NCI-H1105 treated with DMSO at 0.1 percent for 48 hours (cell line): ENCODE measurements around the gene NEO1.
"Not testable (repeated sequence)": the region's sequence is repeated elsewhere in the genome, so short reads cannot be mapped to it uniquely, and the experiment has no call there.

Source experiments
- DNase-seq: peaks from one replicate; lab custom pipeline; 2025; lab: John Stamatoyannopoulos, UW

The NEO1 gene

DNA sequence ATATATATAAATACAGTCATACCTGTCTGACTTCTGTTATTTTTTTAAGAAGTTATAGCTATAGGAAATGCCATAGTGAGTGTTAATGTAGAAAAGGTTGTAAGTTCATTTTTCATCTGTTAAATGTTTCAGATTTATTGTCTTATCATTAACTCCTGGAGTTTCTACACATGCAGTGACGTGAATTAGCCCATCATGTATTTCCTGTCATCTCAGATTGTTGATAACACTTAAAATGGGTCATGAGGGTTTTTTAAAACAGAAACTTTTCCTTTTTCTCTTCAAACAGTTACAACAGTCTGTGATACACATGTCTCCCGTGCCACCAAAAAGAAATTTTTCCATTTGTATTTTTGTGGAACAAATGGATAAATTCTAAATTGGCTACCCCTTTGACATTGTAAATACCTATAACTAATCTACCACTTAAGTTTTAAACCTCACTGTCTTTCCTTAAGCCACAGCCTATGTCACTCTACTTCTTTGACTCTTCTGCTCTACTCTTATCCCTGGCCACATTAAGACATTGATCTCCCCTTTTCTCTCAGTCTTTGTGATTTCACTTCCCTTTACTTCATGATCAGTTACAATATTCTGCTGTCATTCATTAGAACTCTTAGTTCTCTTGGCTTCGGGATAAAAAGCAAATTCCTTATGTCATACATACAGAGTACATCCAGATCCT lies 89.1 kb downstream of the NEO1 start:
- no peak for DNase-seq

DNA sequence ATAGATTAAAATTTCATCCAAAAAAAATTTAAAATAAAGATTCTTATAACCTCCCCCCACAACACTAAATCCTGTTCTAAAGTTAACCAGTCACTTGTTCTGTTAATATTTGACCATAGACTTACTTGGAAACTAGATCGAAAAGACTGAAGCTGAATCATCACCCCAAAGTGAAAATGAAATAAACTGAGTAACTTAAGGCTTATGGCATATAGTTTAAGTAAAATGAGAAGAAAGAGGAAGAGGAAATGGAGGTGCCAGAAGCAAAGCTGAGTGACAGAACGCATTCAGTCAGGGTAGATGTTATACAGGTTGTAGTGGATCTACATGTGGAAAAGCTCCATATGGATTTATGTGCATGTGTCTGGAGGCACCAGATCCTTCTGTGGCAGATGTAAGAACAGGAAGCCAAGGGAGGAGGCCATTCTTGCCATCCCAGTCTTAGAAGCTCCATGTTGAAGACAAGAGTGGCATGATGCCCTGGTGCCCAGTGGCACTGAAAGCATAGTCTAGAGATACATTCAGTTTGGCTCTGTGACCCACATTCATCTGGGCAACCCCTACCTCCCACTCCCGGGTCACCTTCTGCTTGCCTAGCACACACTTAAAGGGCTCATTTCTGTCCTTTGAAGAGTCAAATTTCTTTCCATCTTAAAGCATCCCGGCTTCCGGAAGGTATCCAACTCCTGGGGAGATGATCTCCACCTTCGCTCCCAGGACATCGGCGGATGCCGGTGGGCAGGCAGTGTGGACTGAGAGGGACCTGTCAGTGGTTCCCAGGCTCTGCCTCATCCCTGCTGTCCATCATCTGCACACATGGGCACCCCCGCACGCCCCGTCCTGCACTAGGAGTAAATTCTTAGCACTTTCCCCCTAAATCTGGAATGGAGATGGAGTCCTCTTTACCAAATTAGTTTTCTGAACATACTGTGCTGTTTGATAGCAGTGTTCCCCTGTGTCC lies 90.8 kb downstream of the NEO1 start:
- DNase-seq: no peak

DNA sequence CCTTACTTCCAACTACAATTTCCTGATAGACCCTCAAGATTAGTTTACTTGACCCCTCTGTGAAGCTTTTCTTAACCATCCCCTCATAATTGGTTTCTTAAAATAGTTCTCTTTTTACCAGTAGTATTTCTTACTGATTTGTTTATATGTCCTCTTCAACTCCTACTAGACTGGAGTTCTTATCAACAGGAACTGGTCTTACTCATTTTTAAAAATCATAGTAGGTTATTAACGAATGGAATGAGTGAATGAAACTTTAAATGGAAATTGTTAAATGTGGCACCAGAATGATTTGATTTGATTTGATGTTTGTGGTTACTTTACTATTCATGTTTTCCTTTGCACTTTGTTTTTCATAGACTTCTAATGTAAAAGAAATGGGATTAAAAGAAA lies 91.5 kb downstream of the NEO1 start:
- no peak for DNase-seq

DNA sequence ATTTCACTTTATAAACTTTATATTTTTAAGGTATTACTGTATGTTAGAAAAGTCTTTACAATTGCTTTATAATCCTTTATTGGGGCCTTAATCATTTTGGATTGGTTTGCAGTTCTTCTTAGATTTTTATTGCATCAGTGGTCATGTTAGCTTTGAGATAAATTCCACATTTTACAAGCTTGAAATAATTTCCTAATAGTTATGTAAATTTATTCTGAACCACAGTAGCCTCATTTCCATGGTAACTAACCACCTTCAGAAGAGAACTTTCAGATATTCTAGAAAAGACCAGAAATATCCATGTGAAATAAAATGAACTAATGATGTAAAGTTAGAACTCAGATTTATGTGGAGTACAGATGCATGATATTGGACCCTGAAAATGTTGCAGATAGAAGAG lies 94.2 kb downstream of the NEO1 start:
- no peak for DNase-seq

GRCh38 chr15:73150831-73151230 lies 98.6 kb downstream of the NEO1 start:
- DNase-seq: no peak

GRCh38 chr15:73153024-73153423 lies 100.8 kb downstream of the NEO1 start:
- DNase-seq: no peak

- DNase-seq: no peak
Observed at GRCh38 chr15:73153447-73153846, 101.2 kb downstream of the NEO1 start.

- no peak for DNase-seq
Observed at GRCh38 chr15:73156431-73157191, 104.3 kb downstream of the NEO1 start.

DNA sequence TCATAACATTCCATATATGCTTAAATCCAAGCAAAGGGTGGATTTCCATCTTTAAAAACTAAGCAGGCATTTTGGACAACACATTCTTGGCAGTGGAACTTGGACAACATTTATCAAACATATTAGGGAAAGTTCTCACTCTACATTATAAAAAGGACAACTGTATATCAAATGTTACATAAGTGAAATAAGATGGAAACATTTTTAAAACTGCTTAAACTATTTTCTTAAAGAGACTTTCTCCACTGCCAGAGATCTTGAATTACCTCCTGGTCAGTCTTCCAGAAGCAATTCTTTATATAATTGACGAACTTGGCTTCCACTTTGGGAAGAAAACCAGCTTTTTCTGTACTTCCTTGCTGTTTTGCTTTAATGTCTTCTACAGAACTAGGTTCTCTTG lies 109.3 kb downstream of the NEO1 start:
- DNase-seq: no peak

GRCh38 chr15:73165435-73165834 lies 113.2 kb downstream of the NEO1 start:
- no peak for DNase-seq

DNA sequence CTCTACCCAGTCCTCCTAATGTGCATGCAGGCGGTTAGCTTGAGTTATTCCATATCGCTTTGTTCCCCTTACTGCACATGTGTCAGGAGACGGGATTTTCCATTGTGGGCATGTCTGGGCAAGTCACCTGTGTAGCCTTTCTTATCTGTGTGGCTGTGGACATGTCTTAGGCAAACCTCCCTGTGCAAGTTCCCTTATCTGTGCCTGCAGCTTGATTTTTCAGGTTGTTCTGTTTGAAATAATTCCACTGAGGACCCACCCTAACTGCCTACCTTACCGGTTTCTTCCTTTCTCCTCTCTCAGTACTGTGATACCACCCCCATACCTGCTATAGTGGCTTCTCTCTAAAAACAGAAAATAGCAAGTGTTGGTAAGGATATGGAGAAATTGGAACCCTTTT lies 113.6 kb downstream of the NEO1 start:
- no peak for DNase-seq

DNA sequence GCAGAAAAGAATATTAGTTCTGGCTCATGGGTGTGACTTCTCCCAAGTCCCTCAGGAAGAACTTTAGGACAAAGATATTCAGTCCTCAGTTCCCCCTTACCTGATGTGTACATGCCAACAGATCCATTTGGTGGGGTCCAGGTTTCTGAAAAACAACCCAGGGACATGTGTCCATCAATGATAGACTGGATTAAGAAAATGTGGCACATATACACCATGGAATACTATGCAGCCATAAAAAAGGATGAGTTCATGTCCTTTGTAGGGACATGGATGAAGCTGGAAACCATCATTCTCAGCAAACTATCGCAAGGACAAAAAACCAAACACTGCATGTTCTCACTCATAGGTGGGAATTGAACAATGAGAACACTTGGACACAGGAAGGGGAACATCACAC lies 114.4 kb downstream of the NEO1 start:
- DNase-seq: not testable (repeated sequence)

GRCh38 chr15:73168487-73168886 lies 116.2 kb downstream of the NEO1 start:
- DNase-seq: no peak

DNA sequence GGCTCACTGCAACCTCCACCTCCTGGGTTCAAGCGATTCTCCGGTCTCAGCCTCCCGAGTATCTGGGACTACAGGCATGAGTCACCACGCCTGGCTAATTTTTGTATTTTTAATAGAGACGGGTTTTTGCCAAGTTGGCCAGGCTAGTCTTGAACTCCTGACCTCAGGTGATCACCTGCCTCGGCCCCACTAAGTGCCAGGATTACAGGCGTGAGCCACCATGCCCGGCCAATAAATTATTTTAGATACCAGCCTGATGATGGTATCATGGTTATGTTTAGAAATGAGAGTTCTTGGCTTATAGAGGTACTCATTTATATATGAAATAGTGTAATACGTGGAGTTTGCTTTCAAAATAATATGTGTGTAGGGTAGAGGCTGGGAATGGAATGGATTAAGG lies 119.4 kb downstream of the NEO1 start:
- no peak for DNase-seq

- no peak for DNase-seq
Observed at GRCh38 chr15:73172508-73172907, 120.2 kb downstream of the NEO1 start.

GRCh38 chr15:73174171-73174570 lies 121.9 kb downstream of the NEO1 start:
- no peak for DNase-seq

DNA sequence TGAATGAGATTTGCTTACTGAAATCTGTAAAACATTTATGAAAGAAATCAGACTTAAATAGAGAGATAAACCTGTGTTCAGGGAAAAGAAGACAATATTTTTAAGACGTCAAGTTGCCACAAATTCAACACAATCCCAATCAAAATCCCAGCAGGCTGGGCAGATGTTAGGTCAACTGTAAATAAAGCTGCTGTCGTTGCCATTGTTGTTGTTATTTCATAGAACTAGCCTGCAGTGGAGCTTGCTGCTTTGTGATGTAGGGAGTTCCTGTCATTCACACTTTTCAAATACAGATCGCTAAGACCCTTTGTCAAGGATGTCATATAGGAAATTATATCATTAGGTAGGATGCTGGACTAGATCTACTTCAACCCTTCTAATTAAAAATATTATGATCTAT lies 123.1 kb downstream of the NEO1 start:
- DNase-seq: no peak

- DNase-seq: no peak
Observed at GRCh38 chr15:73176598-73176997, 124.3 kb downstream of the NEO1 start.

DNA sequence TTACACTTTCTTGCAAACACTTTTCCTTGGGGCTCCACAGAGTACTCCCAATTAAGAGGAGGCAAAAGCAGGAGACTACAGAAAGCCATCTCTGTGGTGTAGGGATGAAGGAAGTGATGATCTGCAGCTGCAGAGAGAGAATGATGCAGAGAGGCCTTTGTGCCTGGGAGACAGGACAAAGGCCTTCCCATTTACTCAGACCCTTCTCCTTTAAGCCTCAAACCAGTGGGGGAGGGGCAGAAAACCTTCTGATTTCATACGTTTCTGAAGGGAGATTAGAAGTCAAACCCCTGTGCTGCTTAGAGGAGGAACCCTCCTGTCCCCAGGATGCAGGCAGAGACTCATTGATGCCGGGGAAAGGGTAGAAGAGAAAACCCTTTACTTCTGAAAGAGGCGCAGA lies 130.8 kb downstream of the NEO1 start:
- no peak for DNase-seq

DNA sequence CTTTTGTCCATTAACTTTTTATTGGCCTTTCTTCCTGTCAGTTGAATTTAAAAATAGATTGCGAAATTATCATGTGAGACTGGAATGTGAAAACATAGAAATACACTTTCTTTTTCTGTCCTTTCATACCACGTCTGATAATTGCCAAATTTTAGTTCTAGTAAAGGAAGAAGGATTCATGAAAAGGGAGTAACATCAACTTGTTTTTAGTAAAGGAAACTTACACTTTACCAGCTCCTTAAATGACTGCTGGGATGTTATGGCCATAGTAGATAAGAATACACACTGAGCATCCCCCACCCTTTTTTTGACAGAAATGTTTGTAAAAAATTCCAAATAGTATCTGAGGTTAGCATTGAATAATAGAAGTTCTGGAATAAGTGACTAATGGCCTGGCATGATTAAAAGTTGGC lies 137.9 kb downstream of the NEO1 start:
- no peak for DNase-seq

GRCh38 chr15:73195166-73195565 lies 142.9 kb downstream of the NEO1 start:
- no peak for DNase-seq

GRCh38 chr15:73196113-73196512 lies 143.8 kb downstream of the NEO1 start:
- DNase-seq: no peak

- DNase-seq: no peak
Observed at GRCh38 chr15:73200339-73200738, 148.1 kb downstream of the NEO1 start.
